B cell (primary cell): Measurements from ENCODE around the gene COL26A1. TPM values are rescaled to one million over a fixed set of nuclear protein-coding genes. Genes with fewer than 3 reads are reported as not detected.
A peak's percentile ranks its signal among the peaks of the same experiment; 100 is the strongest.

ENCODE experiments used
- ATAC-seq: fragments of 200-7000 bp; cut with Tn5 transposase; one replicate; pipeline ENCODE4 v1.10.0; 2021; ENCODE audit warnings: low read depth, mild to moderate bottlenecking, moderate number of reproducible peaks, moderate library complexity
- CTCF ChIA-PET: fragments of 350-600 bp; sonication (Branson Sonifier 250); formaldehyde crosslinking; loops from one replicate; lab custom pipeline; 2021; ENCODE audit warnings: antibody characterized with exemption, inconsistent platforms; lab: Charles Lee
- POLR2A ChIA-PET: fragments of 350-600 bp; sonication (Branson Sonifier 250); formaldehyde crosslinking; loops from one replicate; lab custom pipeline; 2021; ENCODE audit warnings: antibody characterized with exemption; lab: Charles Lee
- DNase-seq: peaks from one replicate; pipeline ENCODE4 v3.0.0; 2013
- H2AFZ ChIP-seq: 2 replicates; pipeline ENCODE4 v1.6.1; 2012; ENCODE audit warnings: mild to moderate bottlenecking, low read depth, low read length; ENCODE audit not compliant: insufficient read depth, poor library complexity, severe bottlenecking
- H3K27ac ChIP-seq, 2 donors: 1 replicate in 1 of 2; 2 replicates in 1 of 2; pipeline ENCODE4 v1.5.1; 2012 to 2013; ENCODE audit warnings: low read length in 2 of 2, mild to moderate bottlenecking in 2 of 2, moderate library complexity in 1 of 2
- H3K27me3 ChIP-seq, 4 experiments: fragments of 200-600 bp in 1 of 4; sonication (generic) in 1 of 4; replicated peaks in 1 of 4; 1 replicate in 2 of 4; 2 replicates in 2 of 4; pipeline versions ENCODE4 v1.6.1 to v1.7.0; 2013 to 2016; ENCODE audit warnings: low read length in 3 of 4, mild to moderate bottlenecking in 2 of 4, mixed read lengths in 1 of 4, moderate library complexity in 1 of 4; ENCODE audit not compliant: insufficient read depth in 4 of 4, control insufficient read depth in 3 of 4; ENCODE audit errors: control extremely low read depth in 1 of 4
- H3K36me3 ChIP-seq, 2 experiments: replicated peaks in 1 of 2; 1 replicate in 1 of 2; 2 replicates in 1 of 2; pipeline versions ENCODE4 v1.6.1 to v1.7.1; 2013; ENCODE audit warnings: low read length in 1 of 2; ENCODE audit not compliant: insufficient read depth in 2 of 2, control insufficient read depth in 1 of 2; ENCODE audit errors: control extremely low read depth in 1 of 2, extremely low read depth in 1 of 2
- H3K4me1 ChIP-seq, 2 donors: fragments of 200-600 bp in 1 of 2; sonication (generic) in 1 of 2; 1 replicate in 1 of 2; 2 replicates in 1 of 2; pipeline versions ENCODE4 v1.5.1 to v1.6.1; 2013 to 2017; ENCODE audit warnings: low read length in 2 of 2; ENCODE audit not compliant: control insufficient read depth in 2 of 2, insufficient read depth in 2 of 2
- H3K4me2 ChIP-seq: replicated peaks from 2 replicates; pipeline ENCODE3; 2012; ENCODE audit warnings: mild to moderate bottlenecking, low read depth, low read length; ENCODE audit not compliant: poor library complexity, severe bottlenecking
- H3K4me3 ChIP-seq, 5 experiments: fragments of 200-600 bp in 1 of 5; sonication (generic) in 1 of 5; 1 replicate in 3 of 5; 2 replicates in 2 of 5; pipeline versions ENCODE4 v1.5.1 to v1.7.0; 2011 to 2016; ENCODE audit warnings: low read length in 4 of 5, mild to moderate bottlenecking in 4 of 5, low read depth in 2 of 5, control low read depth in 1 of 5, moderate library complexity in 1 of 5; ENCODE audit not compliant: insufficient read depth in 1 of 5; ENCODE audit errors: control extremely low read depth in 1 of 5, extremely low read depth in 1 of 5
- H3K79me2 ChIP-seq: fragments of 200-600 bp; sonication (generic); one replicate; pipeline ENCODE4 v1.6.0; 2016; ENCODE audit warnings: low read length; ENCODE audit not compliant: control insufficient read depth, insufficient read depth
- H3K9ac ChIP-seq: fragments of 200-600 bp; sonication (generic); 2 replicates; pipeline ENCODE4 v1.6.1; 2017; ENCODE audit warnings: mild to moderate bottlenecking, low read length, moderate library complexity
- H3K9me3 ChIP-seq, 3 donors: one replicate each; pipeline versions ENCODE4 v1.6.1 to v1.7.1; 2013; ENCODE audit warnings: low read length in 2 of 3; ENCODE audit not compliant: control insufficient read depth in 2 of 3, insufficient read depth in 1 of 3; ENCODE audit errors: control extremely low read depth in 1 of 3
- H4K20me1 ChIP-seq: 2 replicates; pipeline ENCODE4 v1.6.0; 2012; ENCODE audit warnings: mild to moderate bottlenecking, low read length; ENCODE audit not compliant: insufficient read depth, control insufficient read depth, poor library complexity, severe bottlenecking
- H3K27ac Mint-ChIP-seq: one replicate; pipeline ENCODE4 v1.8.0; 2021; ENCODE audit warnings: mixed read lengths
- H3K27me3 Mint-ChIP-seq: one replicate; pipeline ENCODE4 v1.8.0; 2021; ENCODE audit warnings: mixed read lengths
- H3K4me1 Mint-ChIP-seq: one replicate; pipeline ENCODE4 v1.8.0; 2021; ENCODE audit warnings: mixed read lengths
- H3K4me3 Mint-ChIP-seq: one replicate; pipeline ENCODE4 v1.8.0; 2021; ENCODE audit warnings: mixed read lengths
- H3K9me3 Mint-ChIP-seq: one replicate; pipeline ENCODE4 v1.8.0; 2022; ENCODE audit warnings: mixed read lengths; ENCODE audit not compliant: insufficient read depth
- EZH2 ChIP-seq: IDR thresholded peaks from 2 replicates; pipeline ENCODE4 v1.6.1; 2012; ENCODE audit warnings: borderline replicate concordance, low read depth, mild to moderate bottlenecking, moderate library complexity, low read length; ENCODE audit not compliant: insufficient read depth, poor library complexity, severe bottlenecking
- WGBS: methylation state at CpG from one replicate; pipeline ENCODE4 v1.1.5; 2013; ENCODE audit warnings: missing lambda C conversion rate; ENCODE audit not compliant: insufficient coverage; 5-methylcytosine and 5-hydroxymethylcytosine counted together
- intact Hi-C: fragments of 100-400 bp; cut with micrococcal nuclease; formaldehyde crosslinking; loops from one replicate; pipeline ENCODE4 v1.10.0; 2022
- polyA plus RNA-seq: library from polyadenylated mRNA; depleted of rRNA; stranded (reverse); fragments of >200 nt; gene quantifications from 2 replicates; pipeline ENCODE4 v1.2.3, GENCODE V29; 2012
- total RNA-seq, 2 donors: library from RNA; stranded (reverse); fragments of 120-200 nt in 1 of 2; gene quantifications; 1 replicate in 1 of 2; 2 replicates in 1 of 2; pipeline versions ENCODE4 v1.2.3 to v1.2.4, GENCODE V29; 2013 to 2022
- TF ChIP-seq, protein P1 (sequence below): fragments of 200-600 bp; IDR thresholded peaks from one replicate; pipeline ENCODE4 v1.8.0; 2022; ENCODE audit warnings: antibody characterized with exemption, mild to moderate bottlenecking

Gene COL26A1
- total and polyA plus RNA-seq, 2 donors (not counting 1 experiment from before 2014, with no cell fraction given) = not detected

DNA sequence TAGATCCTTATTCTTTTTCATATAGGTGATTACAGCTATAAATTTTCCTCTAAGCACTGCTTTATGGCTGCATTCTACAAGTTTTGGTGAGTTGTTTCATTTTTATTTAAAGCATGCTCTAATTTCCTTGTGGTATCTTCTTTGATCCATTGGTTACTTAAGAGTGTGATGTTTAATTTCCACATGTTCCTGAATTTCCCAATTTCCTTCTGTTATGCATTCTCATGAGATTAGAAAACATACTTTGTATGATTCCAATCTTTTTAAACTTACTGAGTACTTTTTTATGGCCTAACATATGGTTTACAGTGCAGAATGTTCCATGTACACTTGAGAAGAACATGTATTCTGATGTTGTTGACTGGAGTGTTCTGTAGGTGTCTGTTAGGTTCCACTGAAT lies 213.0 kb downstream of the COL26A1 start:
- H3K27me3 ChIP-seq = peaks cover 0 to 2% (median 0%) of the 10 kb centered on the region in 4 experiments
- ChIA-PET POLR2A (no interaction called here), CTCF (no interaction called here)
- peaks cover 0 to 11% (median 10%) of the 10 kb centered on the region in 3 donors for H3K9me3 ChIP-seq
- H4K20me1 ChIP-seq = no peaks in the 10 kb centered on the region
- TF ChIP-seq, protein P1, sequence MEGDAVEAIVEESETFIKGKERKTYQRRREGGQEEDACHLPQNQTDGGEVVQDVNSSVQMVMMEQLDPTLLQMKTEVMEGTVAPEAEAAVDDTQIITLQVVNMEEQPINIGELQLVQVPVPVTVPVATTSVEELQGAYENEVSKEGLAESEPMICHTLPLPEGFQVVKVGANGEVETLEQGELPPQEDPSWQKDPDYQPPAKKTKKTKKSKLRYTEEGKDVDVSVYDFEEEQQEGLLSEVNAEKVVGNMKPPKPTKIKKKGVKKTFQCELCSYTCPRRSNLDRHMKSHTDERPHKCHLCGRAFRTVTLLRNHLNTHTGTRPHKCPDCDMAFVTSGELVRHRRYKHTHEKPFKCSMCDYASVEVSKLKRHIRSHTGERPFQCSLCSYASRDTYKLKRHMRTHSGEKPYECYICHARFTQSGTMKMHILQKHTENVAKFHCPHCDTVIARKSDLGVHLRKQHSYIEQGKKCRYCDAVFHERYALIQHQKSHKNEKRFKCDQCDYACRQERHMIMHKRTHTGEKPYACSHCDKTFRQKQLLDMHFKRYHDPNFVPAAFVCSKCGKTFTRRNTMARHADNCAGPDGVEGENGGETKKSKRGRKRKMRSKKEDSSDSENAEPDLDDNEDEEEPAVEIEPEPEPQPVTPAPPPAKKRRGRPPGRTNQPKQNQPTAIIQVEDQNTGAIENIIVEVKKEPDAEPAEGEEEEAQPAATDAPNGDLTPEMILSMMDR = no peak
- no peak for TF ChIP-seq EZH2
- H3K27ac Mint-ChIP-seq = no peak overlapping the region
- ATAC-seq = no peak
- H3K4me1 ChIP-seq = peaks cover 3 to 4% of the 10 kb centered on the region in 2 donors
- H3K4me2 ChIP-seq = no peak overlapping the region
- H3K4me1 Mint-ChIP-seq = peaks cover 11% of the 10 kb centered on the region
- H3K27ac ChIP-seq = no peak overlapping the region
- H3K4me3 ChIP-seq = no peak overlapping the region
- no peak overlapping the region for H3K4me3 Mint-ChIP-seq
- intact Hi-C loops = no loop called here
- peak overlapping the region; percentile 3 for H2AFZ ChIP-seq
- no peak overlapping the region for H3K9ac ChIP-seq
- peaks cover 19% of the 10 kb centered on the region for H3K27me3 Mint-ChIP-seq
- H3K9me3 Mint-ChIP-seq = peaks cover 11% of the 10 kb centered on the region
- H3K79me2 ChIP-seq = no peaks in the 10 kb centered on the region
- no peak for DNase-seq
- H3K36me3 ChIP-seq = no peaks in the 10 kb centered on the region

DNA sequence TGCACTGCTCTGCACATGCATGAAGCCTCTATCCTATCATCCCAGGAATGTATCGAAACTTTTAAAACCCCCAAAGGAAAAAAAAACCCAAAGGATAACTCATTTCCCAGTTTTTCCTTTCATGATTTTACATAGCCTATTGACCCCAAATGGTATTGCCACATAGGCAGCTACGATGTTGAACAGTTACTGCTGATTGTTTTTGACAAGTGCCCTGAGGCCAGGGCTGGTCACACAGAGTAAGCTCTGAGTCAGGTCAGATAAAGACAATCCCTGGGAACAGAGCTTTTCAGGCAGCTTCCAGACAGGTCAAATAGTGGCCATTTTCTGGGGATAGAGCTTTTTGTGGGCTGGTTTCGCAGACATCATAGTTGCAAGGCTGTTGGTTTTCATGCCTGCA lies 214.3 kb downstream of the COL26A1 start:
- no peak for ATAC-seq
- intact Hi-C loops = no loop called here

More for the DNA sequence above, 214.3 kb downstream of the COL26A1 start:
- Histone ChIP-seq H3K27me3 (peaks cover 0 to 2% (median 0%) of the 10 kb centered on the region in 4 experiments), H3K27ac (no peak overlapping the region), H4K20me1 (no peaks in the 10 kb centered on the region), H3K4me2 (no peak overlapping the region), H2AFZ (no peak overlapping the region), H3K4me1 (peaks cover 3 to 4% of the 10 kb centered on the region in 2 donors), H3K9ac (no peak overlapping the region), H3K4me3 (no peak overlapping the region), H3K36me3 (no peaks in the 10 kb centered on the region), H3K79me2 (no peaks in the 10 kb centered on the region), H3K9me3 (peaks cover 0 to 11% (median 10%) of the 10 kb centered on the region in 3 donors)
- TF ChIP-seq EZH2 = no peak
- TF ChIP-seq, protein P1 = no peak
- H3K27me3 Mint-ChIP-seq = peaks cover 17% of the 10 kb centered on the region
- peaks cover 4% of the 10 kb centered on the region for H3K9me3 Mint-ChIP-seq
- H3K4me1 Mint-ChIP-seq = peaks cover 11% of the 10 kb centered on the region
- CTCF ChIA-PET = interaction anchor here (1.1 kb wide), 1 partner anchor 25 kb away, joined by 3 read pairs; no protein-coding TSS in a partner anchor
- whole genome bisulfite sequencing = 100% methylated on average over 2 of the region's 3 CpGs
- H3K27ac Mint-ChIP-seq = no peak overlapping the region
- POLR2A ChIA-PET = no interaction called here
- DNase-seq = no peak
- H3K4me3 Mint-ChIP-seq = no peak overlapping the region
